ENCODE data around the gene CPXM2.
A peak's percentile ranks its signal among the peaks of the same experiment; 100 is the strongest.

CPXM2 gene

DNA sequence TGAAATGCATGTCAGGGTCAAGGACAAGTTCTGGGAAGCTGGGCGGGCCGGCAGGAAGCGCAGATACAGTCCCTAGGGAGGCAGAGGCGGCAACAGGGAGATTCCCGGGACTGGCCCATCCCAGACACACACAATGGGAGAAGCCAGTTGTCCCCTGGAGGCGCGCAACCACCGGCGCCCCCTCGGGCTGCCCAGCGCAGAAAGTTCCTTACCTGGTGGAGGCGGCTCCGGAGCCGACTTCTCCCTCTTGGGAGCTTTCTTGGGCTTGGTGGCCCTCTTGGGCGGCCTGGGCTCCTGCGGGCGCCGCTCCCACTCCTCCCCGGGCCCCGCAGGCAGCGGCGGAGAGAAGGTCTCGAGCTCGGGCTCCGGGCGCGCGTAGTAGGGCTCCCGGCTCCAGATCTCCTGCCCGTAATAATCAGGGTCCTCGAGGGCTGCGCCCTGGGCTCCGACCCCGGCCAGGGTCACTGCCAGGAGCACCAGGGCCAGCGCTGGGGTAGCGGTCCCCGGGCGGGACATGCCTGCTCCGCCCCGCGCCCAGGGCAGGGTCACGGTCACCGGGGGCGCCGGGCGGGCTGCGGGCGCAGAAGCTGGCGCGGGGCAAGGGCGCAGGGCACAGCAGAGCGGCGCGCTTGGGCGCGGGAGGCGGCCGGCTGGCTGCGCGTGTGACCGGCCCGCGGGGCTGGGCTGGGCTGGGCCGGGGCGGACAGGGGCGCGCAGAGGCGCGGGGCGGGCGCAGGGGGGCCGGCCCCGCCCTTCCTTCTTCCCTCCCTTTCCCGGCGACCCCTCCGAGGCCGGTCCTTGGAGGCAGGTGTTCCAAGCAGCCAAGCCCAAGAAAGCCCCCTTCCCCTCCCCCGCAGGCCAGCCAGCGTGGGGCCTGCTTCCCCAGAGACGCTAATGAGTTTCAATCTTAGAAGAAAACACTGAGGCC, at the start of gene CPXM2:
CPXM2 (minus strand) TSS at position 664 of the 928 bp plus-strand sequence; CDS start at position 516, 148 bp downstream.
- no peak for DNase-seq

DNA sequence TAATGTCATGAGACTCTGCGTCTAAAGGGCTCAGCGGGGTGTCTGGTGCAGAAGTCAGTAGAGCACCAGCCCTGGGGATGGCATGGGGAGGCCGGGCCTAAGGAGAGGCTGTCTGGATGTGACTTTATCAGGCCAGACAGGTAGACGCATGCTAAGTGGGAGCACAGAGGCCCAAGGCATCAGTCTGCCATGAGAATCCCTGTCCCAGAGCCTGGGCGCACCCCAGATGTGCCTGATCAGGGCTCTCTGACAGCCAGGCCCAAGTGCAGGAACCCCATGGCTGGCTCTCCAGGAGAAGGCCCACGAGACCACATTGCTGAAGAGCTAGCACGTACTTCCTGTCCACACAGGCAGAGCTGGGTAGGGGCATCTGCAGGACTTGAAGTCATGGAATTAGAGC, 48.0 kb upstream of the CPXM2 start:
- no peak for DNase-seq

DNA sequence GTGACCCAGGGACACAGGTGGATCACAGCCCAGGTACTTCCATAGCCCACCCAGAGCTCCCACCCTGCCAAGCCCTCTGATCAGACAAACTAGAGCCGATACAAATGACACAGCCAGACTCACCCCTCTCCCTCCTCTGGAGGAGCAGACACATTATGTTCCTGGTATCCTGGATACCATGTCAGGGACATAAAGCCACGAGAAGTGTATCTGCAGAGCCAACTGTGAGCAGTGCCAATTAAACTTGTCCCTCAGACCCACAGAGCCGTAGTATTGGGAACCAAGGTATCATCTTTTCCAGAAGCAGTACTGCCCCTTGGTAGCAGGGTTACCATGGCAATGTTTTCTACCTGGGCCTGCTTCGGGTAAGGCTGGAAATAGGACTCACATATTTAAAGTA, 47.3 kb upstream of the CPXM2 start:
- no peak for DNase-seq

DNA sequence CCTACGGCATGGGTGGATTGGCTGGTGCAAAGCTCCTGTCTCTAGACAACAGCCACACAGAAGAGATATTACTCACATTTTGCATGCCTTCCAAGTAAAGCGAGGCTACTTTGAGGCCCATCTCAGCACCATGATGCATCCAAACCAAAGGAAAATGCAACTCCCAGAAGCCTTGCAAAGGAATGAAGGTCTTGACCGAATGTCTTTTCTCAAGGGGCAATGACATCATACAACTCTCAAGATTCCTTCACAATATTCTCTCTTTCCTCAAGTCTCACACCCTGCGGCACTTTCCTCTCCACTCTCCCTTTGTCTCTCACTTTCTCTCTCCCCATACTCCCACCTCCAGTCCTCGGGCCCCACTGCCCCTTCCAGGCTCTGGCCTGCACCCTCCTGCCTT, 44.8 kb upstream of the CPXM2 start:
- no peak for DNase-seq

GRCh38 chr10:123935680-123936079, 44.1 kb upstream of the CPXM2 start:
- no peak for DNase-seq

DNA sequence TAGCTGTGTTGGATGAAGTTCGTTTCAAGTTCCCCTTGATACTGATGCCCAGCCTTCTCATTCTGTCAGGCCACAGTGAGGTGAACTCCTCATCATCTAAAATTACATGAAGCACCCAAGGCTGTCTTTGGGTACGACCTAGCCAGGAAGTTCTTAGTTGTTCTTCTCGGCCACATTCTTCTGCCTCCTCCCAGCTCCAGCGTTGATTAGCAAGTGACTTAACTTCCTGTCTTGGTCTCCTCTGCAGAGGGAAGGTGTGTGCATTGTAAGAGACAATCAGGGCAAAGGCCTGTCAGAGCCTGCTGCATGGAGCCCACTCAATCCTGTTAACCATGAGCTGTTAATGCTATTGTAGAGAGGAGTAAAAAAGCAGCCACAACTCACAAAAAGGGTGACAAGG, 43.2 kb upstream of the CPXM2 start:
- DNase-seq, result no peak

- DNase-seq, result no peak
These were observed 38.9 kb upstream of the CPXM2 start for GRCh38 chr10:123930340-123931001.

GRCh38 chr10:123929791-123930190, 38.2 kb upstream of the CPXM2 start:
- no peak for DNase-seq

DNA sequence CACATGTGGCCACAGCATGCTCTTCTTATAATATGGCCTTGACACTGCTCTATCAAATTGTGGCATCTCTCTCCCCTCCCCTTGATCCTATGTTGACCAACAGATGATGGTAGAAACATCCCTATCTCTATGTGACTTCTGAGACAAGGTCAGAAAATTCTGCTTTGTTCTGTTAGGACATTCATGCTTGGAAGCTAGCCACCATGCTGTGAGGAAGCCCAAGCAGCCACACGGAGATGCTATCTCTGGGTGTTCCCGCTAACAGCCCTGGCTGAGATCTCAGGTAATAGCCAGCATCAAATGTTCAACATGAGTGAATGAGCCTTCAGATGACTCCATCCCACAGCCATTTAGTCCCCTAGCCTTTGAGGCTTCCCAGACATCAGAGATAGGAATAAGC, 36.8 kb upstream of the CPXM2 start:
- DNase-seq, result no peak

DNA sequence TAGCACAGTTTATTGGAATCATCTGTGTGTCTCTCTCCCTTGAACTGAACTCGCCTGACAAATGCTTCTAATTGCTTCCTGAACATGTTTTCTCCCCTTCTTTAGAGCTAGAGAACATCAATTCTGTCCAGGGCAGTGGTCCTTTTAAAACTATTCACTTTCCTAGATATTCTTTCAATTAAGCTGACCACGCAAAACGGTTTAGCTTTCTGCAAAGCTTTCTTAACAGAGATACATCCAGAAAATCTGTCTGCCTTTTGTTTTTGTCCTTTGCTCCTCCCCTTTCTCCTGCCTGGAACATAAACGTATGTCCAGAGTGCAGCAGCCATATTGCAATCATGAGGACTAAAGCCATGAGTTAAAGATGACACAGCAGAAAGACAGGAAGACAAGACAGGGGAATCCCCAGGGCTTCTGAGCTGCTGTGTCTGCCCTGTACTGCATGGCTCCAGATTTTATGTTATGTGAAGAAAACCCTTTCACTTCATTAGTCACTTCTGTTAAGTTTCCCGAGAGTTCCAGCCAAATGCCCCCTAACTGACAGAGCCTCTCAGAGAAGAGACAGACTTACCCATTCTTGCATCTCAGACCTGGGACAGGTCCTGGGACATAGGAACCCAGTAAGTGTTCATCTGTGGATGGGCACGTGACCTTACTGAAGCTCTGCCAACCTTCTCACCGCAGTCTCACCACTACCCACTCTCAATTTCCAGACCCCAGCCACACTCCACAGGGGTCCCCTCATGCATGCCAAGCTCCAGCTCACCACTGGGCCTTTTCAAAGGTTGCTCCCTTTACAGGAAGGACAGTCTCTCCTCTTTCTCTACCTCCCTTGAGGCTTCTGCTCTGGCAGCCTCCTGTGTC, 35.0 kb upstream of the CPXM2 start:
- no peak for DNase-seq

DNA sequence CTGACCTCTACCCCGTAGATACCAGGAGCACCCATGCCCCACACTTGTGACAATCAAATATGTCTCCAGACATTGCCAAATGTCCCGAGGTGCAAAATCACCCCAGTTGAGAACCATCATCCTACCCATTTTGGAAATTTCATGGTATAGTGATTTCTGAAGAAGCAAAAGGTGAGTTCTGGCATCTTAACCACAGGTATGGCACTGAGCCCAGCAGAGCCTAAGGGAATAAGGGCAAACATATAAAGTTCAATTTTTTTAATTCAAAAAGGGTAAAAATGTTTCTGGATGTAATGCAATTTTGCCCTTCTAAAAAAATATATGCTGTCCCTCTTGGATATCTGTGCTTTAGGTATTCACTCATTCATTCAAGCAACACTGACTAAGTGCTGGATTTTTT, 30.5 kb upstream of the CPXM2 start:
- DNase-seq, result no peak

DNA sequence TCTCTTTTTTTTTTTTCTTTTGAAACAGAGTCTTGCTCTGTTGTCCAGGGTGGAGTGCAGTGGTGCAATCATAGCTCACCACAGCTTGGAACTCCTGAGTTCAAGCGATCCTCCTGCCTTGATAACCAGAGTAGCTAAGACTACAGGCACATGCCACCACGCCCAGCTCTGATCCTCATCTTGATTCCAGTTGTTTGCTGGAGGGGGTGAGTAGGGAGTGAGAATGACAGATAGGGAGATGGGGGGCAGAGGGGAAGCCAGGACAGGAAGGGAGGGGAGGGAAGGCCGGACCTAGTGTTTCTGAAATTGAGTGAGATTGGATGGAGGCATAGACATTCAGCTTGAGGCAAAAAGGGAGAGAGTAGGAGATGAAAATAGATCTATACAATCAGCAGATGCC, 25.2 kb upstream of the CPXM2 start:
- no peak for DNase-seq

DNA sequence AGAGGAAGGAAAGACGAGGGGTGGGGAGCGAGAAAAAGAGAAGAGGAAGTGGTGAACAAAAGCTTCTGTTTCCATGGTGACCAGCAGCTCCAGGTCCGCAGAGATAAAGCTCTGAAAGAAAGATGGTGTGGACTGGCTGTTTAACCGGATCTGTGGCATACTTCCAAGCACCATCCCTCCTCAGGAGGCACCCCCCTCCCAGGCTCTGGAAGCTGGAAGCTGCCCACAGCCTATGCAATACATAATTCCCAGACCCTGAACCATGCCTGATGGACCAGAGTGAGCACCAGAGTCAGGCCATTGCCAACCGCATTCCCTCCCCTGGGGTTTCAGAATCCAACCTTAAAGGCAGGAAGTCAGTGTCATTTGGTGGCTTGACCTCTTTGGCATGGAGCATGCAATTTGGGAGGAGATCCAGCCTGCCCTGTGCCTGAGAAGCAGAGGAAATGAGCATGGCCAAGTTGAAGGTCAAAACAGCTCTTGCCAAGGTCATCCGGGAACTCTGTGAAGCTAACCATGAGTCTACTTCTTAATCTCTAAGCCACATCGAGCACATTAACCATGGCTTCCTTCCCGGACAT, 22.2 kb upstream of the CPXM2 start:
- peak in 11 of 56 donors; percentile 5 to 48 (median 18) for DNase-seq

GRCh38 chr10:123912871-123913270, 21.3 kb upstream of the CPXM2 start:
- no peak for DNase-seq

DNA sequence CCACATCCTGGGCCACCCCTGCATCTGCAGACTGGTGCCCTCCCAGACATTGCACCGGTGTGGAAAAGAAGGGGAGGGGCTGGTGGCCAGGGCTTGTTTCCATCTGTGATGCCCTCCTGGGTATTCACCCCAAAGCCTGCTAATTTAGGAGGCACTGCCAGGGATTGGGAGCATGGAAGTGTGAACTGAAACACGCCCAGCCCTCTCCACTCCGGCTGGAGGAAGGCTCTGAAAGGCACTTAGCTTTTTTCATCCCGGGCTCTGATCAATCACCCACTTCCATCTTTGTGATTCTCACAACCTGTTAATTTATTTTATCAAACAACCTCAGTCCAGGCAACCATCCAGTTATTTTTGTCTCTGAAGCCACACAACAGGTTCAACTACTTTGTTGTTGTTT, 20.9 kb upstream of the CPXM2 start:
- DNase-seq, result no peak

DNA sequence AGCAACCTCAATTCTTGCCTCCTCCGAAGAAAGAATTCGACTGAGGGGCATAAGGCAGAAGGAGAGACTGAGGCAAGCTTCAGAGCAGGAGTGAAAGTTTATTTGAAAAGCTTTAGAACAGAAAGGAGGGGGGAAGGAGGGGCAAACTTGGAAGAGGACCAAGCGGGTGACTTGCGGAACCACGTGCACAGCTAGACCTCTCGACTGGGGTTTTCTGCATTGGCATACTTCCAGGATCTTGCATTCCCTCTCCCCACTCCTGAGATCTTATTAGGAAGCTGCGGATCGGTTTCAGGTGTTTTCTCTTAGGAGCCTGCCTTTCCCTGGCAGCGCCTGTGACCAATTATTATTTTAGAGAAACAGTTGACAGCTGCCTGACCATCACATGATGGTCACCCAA, 20.3 kb upstream of the CPXM2 start:
- no peak for DNase-seq

GRCh38 chr10:123909866-123910265, 18.3 kb upstream of the CPXM2 start:
- DNase-seq, result no peak

- DNase-seq, result no peak
These were observed 17.8 kb upstream of the CPXM2 start for GRCh38 chr10:123909426-123909825.

DNA sequence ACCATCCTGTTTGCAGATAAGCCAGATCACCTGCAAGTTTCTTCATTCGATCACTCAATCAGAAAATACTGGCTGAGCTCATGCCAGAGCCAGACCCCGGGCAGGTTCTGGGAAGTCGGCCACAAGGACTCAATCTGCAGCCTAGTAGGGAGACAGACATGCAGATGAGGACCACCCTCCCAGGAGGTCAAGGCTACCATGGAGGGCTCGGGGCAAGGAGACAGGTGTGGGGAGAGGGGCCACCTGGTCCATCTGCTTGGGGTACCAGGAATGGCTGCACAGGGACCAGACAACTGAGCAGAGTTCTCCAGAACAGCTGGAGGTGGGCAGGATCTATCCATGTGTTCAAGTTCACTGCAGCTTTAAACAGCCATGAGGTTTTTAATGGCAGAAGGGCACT, 16.8 kb upstream of the CPXM2 start:
- no peak for DNase-seq

GRCh38 chr10:123906884-123907652, 15.5 kb upstream of the CPXM2 start:
- peak in 3 of 56 donors; percentile 9 to 17 (median 11) for DNase-seq

GRCh38 chr10:123906296-123906695, 14.7 kb upstream of the CPXM2 start:
- DNase-seq, result no peak

Measured in amygdala (tissue), 56 donors.